ENCODE measurements around the gene ITPR2.

- TF ChIP-seq CTCF (conservative IDR thresholded peaks at IDR 0.05) (peak; percentile 97), EZH2 (IDR thresholded peaks at IDR 0.05; ENCODE audit: low read depth) (no peak)
Observed at GRCh38 chr12:26651566-26652188, 181.3 kb downstream of the ITPR2 start.

Measured in PC-9 (cell line).